NK-92 treated with Interleukin-12 subunit alpha and Interleukin-12 subunit beta, amount 100 ng/mL, for 24 hours (cell line): ENCODE data around the gene CPO.

Experiments used
- DNase-seq: peaks from one replicate; lab custom pipeline; 2025; lab: John Stamatoyannopoulos, UW

The CPO gene

DNA sequence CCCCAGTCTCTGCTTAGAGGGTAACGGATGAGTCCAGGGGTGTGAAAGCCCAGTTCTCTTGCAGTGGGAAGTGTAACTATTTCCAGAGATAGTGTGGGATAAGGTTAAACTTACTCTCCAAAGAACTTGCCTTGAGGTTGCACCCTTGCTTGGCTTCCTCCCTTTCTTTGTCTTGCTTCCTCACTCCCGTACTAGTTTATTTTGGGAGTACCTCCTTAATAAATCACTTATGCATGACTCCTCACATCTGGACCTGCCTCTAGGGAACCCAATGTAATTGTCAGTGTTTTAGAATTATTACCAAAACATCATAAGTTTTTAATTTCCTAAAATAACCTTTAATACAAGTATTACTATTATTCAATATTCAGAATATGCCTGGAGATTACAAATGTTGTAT, 35.2 kb downstream of the CPO start:
- no peak for DNase-seq

DNA sequence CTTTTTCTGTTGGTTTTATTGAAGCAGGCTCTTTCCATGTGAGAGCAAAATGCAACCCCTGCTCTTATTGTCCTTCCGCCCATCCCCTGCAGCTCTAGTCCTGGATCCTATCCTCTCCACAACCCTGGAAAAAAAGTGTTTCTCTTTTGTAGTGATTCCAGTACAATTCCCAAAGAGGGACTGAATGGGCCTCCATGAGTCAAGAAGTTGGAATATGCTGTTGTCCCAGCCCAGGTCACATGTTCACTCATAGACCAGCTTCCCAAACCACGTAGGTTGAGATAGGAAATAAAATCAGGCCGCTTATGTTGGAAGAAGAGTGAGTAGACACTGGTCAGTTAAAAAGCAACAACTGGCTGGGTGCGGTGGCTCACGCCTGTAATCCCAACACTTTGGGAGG, 39.4 kb downstream of the CPO start:
- no peak for DNase-seq

DNA sequence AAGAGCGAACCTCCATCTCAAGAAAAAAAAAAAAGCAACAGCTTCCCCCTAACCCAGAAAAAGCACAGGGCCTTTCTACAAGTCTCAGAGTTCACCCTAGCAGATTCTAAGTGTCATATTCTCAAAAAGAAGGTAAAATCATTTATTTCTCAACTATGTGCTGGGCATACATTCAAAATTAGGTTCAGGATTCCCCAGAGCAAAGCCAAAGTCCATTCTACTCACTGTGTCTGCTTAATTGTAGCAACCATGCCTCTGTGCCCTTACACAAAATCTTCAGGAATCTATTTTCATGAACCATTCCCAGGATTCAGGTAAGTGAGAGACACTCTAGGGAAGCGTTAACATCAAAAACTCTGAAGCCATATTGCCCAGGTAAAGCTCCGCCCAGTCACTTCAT, 40.0 kb downstream of the CPO start:
- no peak for DNase-seq

DNA sequence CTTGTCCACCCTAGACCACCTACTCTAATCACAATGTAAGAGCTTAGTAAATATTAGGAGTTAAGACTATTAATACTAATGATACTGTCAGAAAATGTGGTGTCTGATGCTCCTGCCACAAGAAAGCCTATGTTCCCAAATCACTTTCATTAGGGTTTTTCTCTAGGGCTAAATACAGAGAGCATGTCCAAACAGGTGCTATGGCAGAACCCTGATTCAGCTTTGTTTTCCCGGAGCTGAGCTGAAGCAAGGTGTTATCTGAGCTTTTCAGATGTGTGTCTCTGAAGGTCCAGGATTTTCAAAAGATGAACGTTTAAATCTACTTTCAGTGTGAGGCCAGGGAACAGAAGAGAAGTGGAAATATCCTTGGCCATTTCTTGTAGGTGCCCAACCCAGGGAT, 40.6 kb downstream of the CPO start:
- no peak for DNase-seq

DNA sequence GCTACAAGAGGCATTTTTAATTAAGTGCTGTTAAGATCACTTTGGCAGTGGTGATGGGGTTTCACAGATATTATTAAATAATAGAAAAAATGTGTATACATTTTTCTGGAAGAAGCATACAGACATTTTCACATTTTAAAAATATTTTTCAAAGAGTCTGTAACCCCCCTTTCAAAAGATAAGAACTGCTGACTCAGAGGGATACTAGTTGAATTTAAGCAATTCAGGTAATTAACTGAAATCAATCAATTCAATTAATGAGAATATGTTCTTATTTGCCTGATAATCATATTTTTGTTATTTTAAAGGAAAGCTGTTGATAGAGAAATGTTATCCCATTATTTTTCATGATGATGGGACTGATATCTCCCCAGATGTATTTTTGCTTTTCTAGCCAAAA, 41.1 kb downstream of the CPO start:
- DNase-seq: no peak

DNA sequence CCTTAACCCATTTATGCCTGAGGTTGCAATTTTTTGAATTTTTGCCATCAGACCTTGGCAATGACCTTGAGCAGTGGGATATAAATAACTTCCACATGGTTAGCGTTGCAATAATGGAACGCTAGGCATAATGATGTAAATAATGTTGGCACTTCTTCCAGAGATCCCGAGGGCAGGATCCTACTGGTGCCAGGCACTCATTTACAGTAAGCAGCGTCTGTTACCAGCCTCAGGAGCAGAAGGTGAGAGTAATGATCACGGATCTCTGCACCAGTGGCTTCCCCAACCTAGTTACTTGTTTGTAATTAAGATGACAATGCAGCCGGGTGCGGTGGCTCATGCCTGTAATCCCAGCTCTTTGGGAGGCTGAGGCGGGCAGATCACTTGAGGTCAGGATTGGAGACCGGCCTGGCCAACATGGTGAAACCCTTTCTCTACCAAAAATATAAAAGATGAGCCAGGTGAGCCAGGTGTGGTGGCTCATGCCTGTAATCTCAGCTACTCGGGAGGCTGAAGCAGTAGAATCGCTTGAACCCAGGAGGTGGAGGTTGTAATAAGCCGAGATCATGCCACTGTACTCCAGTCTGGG, 41.9 kb downstream of the CPO start:
- no peak for DNase-seq

DNA sequence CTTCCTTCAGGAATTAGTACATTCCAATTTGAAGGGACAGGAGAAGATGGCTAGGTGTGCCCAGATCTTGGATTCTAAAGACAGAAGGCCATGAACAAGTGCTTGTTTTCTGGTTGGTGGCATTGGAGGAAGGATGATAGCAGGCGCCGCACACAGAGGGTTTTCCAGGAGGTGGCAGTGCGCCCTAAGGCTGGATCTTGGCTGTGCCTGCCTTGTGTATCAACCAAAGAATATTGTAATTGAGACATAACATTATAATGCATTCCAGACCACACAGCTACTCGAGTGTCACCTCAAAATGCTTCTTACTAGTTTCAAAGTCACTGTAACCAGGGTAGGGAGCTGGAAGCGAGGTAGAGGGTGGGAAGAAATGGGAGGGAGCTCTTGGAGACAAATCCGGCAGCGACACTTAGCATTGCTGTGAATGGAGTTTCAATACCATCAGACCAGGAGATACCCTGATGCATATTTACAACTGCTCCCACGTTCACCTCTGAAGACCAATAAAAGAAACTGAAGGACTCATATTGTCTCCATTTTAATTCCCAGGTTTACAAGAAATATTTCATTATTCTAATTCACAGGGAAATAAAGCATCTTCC, 42.5 kb downstream of the CPO start:
- DNase-seq: peak; percentile 51

DNA sequence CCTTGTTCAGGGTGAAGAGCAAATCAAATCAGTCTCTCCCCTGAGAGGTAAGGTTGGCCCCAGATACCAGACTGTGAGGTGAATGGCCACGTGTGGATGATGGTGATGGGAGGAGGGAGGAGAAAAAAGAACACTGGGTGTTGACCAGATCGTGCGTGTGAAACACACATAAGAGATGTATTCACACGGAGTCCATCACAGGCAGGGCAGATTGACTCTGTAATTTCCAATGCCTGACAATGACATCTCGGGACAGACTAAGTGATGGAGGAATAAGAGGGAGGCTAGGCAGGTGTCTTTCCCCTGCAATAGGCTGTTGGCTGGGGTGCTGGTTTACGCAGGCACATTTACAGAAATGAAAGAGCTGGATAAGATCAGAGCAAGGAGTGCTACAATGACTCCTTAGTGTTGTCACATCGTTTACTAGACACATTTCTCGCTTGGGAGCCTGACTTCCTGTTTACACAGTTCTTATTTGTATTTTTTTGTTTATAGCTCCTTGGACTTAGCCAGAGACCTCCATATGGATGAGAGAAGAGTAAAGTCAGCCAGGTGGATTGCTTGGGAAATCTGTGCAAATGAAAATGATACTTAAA, 43.1 kb downstream of the CPO start:
- no peak for DNase-seq

DNA sequence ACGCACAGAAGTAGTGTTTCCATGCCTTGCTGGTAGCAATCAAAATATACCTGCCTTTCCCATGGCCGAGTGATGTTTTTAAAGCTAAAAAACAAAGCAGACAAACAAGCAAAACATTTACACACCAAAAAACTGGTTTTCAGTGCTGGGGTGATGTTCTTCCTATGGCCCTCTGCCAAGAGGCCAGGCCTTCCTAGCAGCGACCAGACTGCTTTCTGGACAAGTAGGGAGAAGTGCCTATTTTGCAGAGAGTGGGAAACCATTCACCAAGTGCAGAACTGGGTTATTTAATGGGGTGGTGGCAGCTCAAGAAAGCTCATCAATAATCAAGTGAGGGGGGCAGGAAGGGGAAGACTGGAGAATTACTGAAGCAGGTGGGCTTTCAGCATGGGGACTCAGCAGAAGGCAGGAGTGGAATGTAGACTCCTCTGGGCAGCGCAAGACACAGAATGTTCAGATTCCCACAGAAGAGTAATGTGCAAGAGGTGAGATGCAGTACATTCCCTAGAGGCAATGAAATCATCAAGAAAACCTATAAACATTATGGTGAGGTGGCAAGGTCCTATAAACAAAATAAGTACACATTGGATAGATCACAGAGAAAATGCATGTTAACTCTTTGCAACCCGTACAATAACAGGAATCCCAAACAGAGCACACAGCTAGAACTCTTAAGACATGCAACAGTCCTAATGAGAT, 44.0 kb downstream of the CPO start:
- DNase-seq: no peak

DNA sequence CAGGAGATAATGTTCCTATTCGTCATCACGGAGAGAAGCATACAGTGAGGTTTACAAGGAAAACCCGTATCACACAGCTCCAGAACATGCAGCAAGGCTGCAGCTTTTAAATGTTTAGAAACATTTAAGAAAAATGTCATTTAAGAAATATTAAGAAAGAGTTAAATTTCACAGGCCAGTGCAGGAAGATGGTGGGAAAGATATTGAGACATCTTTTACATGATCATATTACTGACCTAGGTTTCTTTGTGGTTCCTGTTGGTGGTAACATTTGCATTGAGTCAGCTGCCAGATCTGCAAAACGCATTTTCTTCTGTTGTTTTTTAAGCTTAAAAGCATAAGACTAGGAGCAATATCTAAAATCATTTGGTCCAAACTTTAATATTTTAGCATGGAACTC, 44.9 kb downstream of the CPO start:
- DNase-seq: no peak

DNA sequence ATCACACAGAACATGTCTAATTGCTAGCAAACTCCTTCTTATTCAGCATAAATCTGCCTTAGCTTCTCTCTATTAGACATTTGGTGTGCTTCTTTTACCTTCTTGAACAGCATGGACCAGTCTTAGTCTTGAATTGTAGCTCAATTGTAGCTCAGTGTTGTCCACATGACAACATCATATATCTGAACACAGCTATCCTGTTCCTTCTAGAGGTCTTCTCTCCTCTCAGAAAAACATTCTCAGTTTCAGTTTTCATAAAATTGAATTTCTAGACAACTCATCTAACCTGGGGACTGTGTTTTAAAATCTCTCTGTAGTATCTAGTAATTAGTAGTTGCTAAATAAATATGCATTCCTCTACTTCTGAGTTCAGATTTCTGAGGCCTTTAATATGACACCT, 47.6 kb downstream of the CPO start:
- DNase-seq: no peak

DNA sequence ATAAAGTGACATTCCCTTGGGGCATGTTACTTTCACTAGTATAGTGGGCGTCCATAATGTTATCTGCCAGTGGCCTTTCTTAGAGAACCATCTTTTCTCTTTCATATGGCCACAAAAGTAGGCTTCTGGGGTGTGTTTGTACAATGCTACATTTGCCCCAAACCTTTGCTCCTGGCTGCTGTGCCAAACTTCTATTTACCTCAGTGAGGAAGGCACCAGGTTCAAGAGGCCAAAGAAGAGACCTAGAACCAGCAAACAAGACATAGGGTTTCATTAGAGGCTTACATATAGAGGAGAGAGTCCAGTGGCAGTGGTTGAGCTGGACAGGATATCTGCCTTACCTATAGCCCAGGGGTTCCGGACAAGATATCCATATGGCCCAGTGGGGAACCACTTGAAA, 48.5 kb downstream of the CPO start:
- DNase-seq: no peak

DNA sequence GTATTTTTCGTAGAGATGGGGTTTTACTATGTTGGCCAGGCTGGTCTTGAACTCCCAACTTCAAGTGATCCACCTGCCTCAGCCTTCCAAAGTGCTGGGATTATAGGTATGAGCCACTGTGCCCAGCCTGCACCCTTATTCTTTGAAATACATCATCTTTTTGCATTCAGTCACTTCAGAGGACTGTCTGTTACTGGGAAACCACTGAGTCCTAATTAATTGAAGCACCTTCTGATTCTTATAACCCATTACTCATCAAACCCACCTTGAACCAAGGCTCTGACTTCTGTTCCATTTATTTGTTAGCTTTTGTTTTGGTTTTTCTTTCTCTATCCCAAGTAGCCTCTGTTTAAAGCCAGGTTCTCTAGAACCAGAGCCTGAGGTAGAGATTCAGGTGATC, 49.6 kb downstream of the CPO start:
- DNase-seq: no peak

DNA sequence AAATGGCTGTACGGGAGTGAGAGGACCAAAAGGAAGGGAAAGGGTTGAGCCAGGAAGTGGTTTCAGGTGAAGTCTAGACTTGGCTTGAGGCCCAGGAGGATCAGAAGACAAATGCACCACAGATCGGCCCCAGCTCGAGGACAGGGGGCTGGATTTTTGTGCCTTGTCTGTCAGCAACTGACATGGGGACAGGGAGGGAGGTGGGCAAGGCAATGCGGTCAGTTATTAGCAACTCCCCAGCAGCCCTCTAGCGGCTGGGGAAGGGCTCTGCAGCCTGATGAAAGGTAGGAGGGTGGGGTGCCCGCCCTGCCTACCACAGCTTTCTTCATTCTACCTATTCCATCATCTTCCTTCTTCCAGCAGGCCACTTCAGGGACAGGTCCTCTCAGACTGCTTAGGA, 50.0 kb downstream of the CPO start:
- peak; percentile 12 for DNase-seq

DNA sequence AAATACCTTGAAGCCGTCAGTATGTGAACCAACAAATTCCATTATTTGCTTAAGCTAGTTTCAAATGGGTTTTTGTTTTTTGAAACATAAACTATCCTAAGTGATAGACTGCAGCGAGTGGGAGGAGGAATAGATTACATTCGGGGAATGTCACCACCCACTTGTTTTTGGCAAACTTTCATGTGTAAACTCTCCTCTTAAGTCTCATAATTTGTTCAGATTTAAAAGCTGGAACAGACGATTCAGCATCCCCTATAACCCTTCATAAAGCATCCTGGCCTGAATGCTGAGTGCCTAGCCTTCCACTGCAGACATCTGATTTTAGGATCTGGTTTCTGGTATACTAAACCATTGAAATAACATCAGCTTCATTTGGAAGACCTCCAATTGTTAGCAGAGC, 51.0 kb downstream of the CPO start:
- DNase-seq: no peak

DNA sequence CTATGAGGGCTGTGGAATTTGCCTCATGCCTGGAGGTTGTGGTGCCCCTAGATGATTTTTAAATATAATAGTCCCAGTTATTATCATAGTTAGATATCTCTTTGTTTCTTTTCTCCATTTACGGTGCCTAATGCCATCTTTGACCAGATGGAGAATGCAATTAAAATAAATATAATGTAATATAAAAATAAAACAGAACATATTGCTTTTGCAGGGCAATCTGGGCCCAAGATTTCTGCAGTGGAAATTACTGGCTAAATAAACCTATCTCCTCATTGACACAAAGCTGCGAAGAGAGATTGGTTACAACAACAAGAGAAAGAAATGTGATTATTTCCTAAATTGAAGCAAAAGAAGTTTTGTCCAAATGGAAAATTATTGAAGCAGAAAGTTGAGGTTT, 51.8 kb downstream of the CPO start:
- no peak for DNase-seq

DNA sequence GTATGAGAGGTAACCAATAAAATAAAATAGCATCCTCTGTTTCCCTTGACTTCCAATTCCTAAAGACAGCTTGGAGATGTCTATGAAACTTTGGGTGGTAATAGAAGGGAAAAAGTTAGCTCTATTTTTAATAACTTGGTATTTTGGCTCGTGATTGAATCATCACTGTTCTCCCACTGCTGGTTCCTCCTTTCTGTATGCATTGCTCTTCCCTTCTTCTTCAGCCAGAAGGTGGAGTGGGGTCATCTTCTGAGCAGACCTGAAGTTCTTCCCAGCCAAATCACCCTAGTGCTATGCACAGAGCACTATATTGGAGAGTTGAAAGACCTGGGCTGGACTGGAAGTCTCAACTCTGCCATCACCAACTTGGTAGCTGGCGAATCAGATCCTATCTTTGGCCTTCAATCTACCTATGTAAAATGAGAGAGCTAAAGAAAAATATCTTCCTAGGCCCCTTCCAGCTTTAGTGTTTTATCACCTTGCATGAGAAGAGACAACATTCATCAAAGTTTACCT, 54.1 kb downstream of the CPO start:
- DNase-seq: no peak

DNA sequence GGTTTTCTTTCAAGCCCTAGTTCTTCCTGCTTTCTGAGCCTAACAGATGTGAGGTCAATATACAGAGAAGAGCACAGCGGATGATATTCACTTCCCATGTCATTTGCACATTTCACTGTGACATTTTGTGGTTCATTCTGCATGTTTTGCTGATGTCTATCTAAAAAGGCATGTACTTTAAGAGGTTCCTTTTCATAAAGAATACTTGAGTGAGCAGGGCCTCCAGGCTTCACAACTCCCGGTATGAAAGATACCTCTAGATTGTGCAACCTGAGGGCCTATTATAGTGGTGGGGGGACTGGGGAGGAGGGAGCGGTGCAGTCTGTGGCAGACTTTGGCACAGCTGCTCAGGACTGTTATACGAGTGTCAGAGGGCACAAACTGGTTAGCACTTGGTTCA, 54.6 kb downstream of the CPO start:
- DNase-seq: no peak

DNA sequence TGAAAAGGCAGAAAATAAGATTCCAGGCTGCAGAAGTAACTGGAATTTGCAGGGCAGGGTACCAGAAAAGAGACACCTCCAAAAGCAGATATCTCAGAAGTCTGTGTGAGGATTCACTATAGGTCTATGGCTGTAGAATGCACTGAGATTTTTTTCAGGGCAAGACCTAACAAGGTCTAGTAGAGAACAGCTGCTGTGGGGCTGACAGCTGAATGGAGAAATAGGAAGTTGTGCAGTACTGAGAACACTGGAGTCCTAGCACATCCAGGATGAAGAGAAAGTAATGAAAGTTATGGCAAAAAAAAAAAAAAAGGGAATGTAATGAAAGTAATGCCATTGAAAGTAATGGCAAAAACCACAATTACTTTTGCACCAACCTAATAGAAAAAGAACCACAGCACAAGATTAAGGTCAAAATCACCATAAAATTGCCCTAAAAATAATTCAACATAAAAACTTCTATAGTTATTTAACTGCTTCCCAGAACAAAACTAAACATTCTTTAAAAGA, 57.3 kb downstream of the CPO start:
- DNase-seq: no peak

DNA sequence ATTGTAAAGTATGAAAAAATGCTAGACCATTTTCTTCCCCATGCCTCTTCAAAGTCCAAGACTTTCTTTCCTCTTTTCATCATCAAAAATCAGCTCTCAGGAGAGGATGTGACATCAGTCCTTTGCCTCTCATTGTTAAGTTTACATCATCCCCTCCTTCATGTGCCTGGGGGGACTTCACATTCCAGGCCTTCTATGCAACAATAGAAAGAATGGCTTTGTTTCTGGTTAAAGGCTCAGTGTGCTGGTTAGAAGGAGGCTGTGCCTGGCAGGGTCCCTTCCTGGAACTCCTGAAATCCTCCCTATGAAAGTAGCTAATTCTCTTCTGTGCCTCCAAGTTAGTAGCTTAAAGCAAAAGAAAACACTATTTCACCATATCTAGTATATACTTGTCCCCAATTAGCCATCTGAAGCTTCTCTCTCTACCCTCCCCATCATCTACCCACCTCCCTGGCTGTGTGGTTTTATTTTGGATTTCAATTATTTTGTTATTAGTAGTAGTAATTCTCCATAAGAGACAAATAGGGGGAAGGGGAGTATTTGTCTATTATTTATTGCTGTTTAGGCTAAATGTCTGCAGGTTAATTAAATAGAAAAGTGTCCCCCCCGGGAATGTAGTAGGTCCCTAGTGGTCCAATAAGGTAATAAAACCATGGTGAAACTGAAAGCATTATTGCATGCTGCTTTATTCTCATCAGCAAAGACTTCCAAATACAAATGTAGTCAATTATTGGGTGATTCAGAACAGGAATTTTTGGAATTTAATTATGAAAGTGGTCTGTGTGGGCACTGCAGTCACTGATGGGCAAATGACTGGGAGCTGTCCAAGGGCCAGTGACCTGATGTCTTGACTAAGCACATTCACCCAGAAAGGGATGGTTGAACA, 69.0 kb downstream of the CPO start:
- DNase-seq: no peak

DNA sequence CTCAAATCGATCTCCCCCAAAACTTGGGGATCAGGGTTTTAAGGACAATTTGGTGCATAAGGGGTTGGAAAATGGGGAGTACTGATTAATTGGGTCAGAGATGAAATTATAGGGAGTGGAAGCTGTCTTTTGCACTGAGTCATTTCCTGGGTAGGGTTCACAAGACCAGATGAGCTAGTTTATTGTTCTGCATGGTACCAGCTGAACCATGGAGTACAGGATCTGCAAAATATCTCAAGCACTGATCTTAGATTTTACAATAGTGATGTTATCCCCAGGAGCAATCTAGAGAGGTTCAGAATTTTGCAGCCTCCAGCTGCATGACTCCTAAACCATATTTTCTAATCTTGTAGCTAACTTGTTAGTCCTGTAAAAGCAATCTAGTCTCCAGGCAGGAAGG, 73.1 kb downstream of the CPO start:
- DNase-seq: no peak

DNA sequence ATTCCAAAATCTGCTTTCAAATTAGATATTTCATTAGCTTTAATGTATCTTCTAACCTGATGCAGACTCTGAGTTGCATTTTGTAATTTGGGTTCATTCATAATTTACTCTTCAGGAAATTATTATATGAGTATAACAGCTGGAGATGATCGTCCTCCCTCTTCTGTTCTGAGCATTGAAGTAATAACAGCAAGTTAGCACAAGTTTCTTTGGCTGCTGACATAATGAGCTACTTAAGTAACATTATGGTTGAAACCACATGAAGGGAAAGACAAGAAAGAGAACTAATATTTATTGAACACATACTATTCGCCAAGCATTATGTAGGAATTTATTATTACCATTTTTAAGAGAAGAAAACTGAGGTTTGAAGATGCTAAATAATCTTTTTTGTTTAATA, 75.1 kb downstream of the CPO start:
- no peak for DNase-seq
